ENCODE results near the gene MEFV. TPM values are rescaled to one million over a fixed set of nuclear protein-coding genes. Genes with fewer than 3 reads are reported as not detected.

Gene MEFV
- total and polyA plus RNA-seq, 2 of the 13 experiments (the other 11 are each of a cell fraction or from before 2014, with no cell fraction given) = 0.22 TPM; not detected in 1

GRCh38 chr16:3256146-3256865 is at the start of gene MEFV (continued):
- TF ChIP-seq UBTF (CRISPR knock-in tag; IDR thresholded peaks at IDR 0.05) = peak; percentile 10; the same call in 1 of the 2 replicates

DNA sequence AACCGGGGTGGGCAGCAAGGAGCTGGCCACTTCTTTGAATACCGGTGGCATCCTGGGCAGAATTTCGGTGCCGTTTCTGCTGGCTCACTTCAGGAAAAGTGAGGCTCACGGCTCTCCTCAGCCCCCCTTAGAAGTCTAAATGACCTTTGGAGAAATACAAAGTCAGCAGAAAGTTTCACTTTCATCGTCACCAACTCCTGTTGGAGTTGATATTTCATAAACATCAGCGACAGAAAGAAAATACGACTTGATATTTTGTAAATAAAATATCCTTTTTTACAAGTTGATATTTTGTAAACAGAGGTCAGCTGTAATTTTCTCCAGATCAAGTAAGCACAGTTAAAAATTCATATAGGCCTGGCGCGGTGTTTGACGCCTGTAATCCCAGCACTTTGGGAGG is 49.6 kb upstream of the MEFV start:
- H3K27me3 ChIP-seq (ENCODE audit: control insufficient read depth in 1 of 2, insufficient read depth in 2 of 2, low read length in 2 of 2) = no peaks in the 10 kb centered on the region
- H3K4me1 ChIP-seq (ENCODE audit: insufficient read depth, low read length) = no peaks in the 10 kb centered on the region
- TF ChIP-seq MAFK (conservative IDR thresholded peaks at IDR 0.05 in 1 of 2, IDR thresholded peaks at IDR 0.05 in 1 of 2; ENCODE audit: low read length in 2 of 2) = peak; percentile 76 to 78
- no peak for TF ChIP-seq ZBTB39 (CRISPR knock-in tag; IDR thresholded peaks at IDR 0.05)
- no peak for TF ChIP-seq NFE2L1 (CRISPR knock-in tag; IDR thresholded peaks at IDR 0.05; ENCODE audit: borderline replicate concordance)
- TF ChIP-seq ZNF329 (CRISPR knock-in tag; IDR thresholded peaks at IDR 0.05; ENCODE audit: low read depth) = no peak
- no peak for TF ChIP-seq SALL1 (CRISPR knock-in tag; IDR thresholded peaks at IDR 0.05)
- peak; percentile 73 for TF ChIP-seq MAFF (IDR thresholded peaks at IDR 0.05; ENCODE audit: low read depth, low read length)
- WGBS (ENCODE audit: low lambda C conversion rate) = 88% methylated on average over 11 of the region's 11 CpGs
- H3K9ac ChIP-seq (ENCODE audit: insufficient read depth, low read depth, low read length) = no peak overlapping the region
- no peak overlapping the region for H3K27ac ChIP-seq (ENCODE audit: extremely low read length, insufficient read depth, low read length)
- no peaks in the 10 kb centered on the region for H3K9me3 ChIP-seq (ENCODE audit: low read length)
- H4K20me1 ChIP-seq (ENCODE audit: insufficient read depth, low read length) = no peaks in the 10 kb centered on the region
- DNase-seq (ENCODE audit: low spot score) (no peak), FAIRE-seq (no peak), ATAC-seq (no peak)
- in situ Hi-C loops (cut with HindIII; ENCODE audit: extremely low pct_ligation_motif_present, low pct_unique_long_range_greater_than_20kb) = no loop called here
- intact Hi-C loops (cut with micrococcal nuclease; ENCODE audit: unreplicated experiment) = no loop called here
- no peak overlapping the region for H2AFZ ChIP-seq (ENCODE audit: low read length)
- CTCF ChIA-PET (ENCODE audit: low intra/inter-chr PET ratio, low total read pairs) = no interaction called here
- POLR2A ChIA-PET = no interaction called here
- no peak overlapping the region for H3K4me2 ChIP-seq (ENCODE audit: low read depth, low read length)
- no peaks in the 10 kb centered on the region for H3K36me3 ChIP-seq (replicated peaks in 1 of 2; ENCODE audit: control insufficient read depth in 1 of 2, insufficient read depth in 2 of 2, low read length in 2 of 2)
- no peak overlapping the region for H3K4me3 ChIP-seq (replicated peaks in 1 of 3; ENCODE audit: insufficient read depth in 1 of 3, low read depth in 2 of 3, low read length in 3 of 3)
- no peaks in the 10 kb centered on the region for H3K79me2 ChIP-seq (ENCODE audit: insufficient read depth, low read length)
- no TSS peak for BruUV-seq (replicated peaks)
